Panc1 (cell line): Measurements from ENCODE around the gene LRRC27. TPM values are rescaled to one million over a fixed set of nuclear protein-coding genes. Genes with fewer than 3 reads are reported as not detected.

Experiments
- ATAC-seq: fragments of 200-7000 bp; cut with Tn5 transposase; 2 replicates; pipeline ENCODE4 v1.9.1; 2020; ENCODE audit warnings: mild to moderate bottlenecking, moderate library complexity
- BruUV-seq: library from RNA; stranded (reverse); fragments of 400-500 nt; replicated peaks from 2 replicates; lab custom pipeline; 2021; lab: Mats Ljungman, UMichigan
- CTCF ChIA-PET: fragments of 300-600 bp; sonication (Branson Sonifier 250); formaldehyde crosslinking; loops from one replicate; lab custom pipeline; 2022; ENCODE audit warnings: antibody characterized with exemption; lab: Charles Lee
- POLR2A ChIA-PET: fragments of 300-600 bp; sonication (Branson Sonifier 250); formaldehyde crosslinking; loops from one replicate; lab custom pipeline; 2022; ENCODE audit warnings: antibody characterized with exemption; lab: Charles Lee
- DNase-seq: peaks from one replicate; pipeline ENCODE4 v3.0.0-alpha.2; 2010; ENCODE audit warnings: low read depth, low spot score
- H3K27ac ChIP-seq: 2 replicates; pipeline ENCODE4 v1.5.1; 2011; ENCODE audit warnings: mild to moderate bottlenecking, low read length, inconsistent platforms
- H3K27me3 ChIP-seq: fragments of 200-500 bp; sonication (Bioruptor generic); 2 replicates; pipeline ENCODE4 v1.6.0; 2014; ENCODE audit warnings: low read length, inconsistent platforms; ENCODE audit not compliant: control insufficient read depth, insufficient read depth
- H3K36me3 ChIP-seq: fragments of 200-500 bp; sonication (Bioruptor generic); 2 replicates; pipeline ENCODE4 v1.5.1; 2014; ENCODE audit warnings: inconsistent platforms, mild to moderate bottlenecking, low read length, moderate library complexity; ENCODE audit not compliant: control insufficient read depth, insufficient read depth
- H3K4me1 ChIP-seq: 2 replicates; pipeline ENCODE4 v1.5.1; 2011; ENCODE audit warnings: inconsistent platforms, mild to moderate bottlenecking, low read length, moderate library complexity; ENCODE audit not compliant: control insufficient read depth, insufficient read depth
- H3K4me3 ChIP-seq, 2 experiments: 2 replicates each; pipeline ENCODE4 v1.5.1; 2011 to 2012; ENCODE audit warnings: low read depth in 2 of 2, low read length in 2 of 2, mild to moderate bottlenecking in 2 of 2, inconsistent platforms in 1 of 2, moderate library complexity in 1 of 2
- H3K9me3 ChIP-seq: fragments of 200-500 bp; sonication (Bioruptor generic); 2 replicates; pipeline ENCODE4 v1.5.1; 2014; ENCODE audit warnings: low read depth, mild to moderate bottlenecking, inconsistent platforms, low read length, moderate library complexity; ENCODE audit not compliant: control insufficient read depth, insufficient read depth
- CTCF ChIP-seq: fragments of 450-650 bp; IDR thresholded peaks from 2 replicates; pipeline ENCODE4 v1.5.1; 2017; ENCODE audit warnings: mild to moderate bottlenecking
- POLR2AphosphoS5 ChIP-seq: IDR thresholded peaks from 2 replicates; pipeline ENCODE4 v1.6.1; 2012; ENCODE audit warnings: mild to moderate bottlenecking, low read depth, low read length, moderate library complexity
- SIN3A ChIP-seq: IDR thresholded peaks from 2 replicates; pipeline ENCODE4 v1.6.1; 2012; ENCODE audit warnings: low read depth, mild to moderate bottlenecking, low read length, moderate library complexity, borderline replicate concordance; ENCODE audit not compliant: insufficient read depth
- TCF7L2 ChIP-seq: IDR thresholded peaks from 2 replicates; pipeline ENCODE4 v1.6.1; 2011; ENCODE audit warnings: mild to moderate bottlenecking, low read depth, low read length, inconsistent platforms
- in situ Hi-C: cut with HindIII; loops from 2 replicates; pipeline ENCODE4 v1.10.0; 2016; ENCODE audit warnings: low sequenced_read_pairs, low pct_unique_long_range_greater_than_20kb
- intact Hi-C: fragments of 100-400 bp; cut with micrococcal nuclease; formaldehyde crosslinking; loops from one replicate; pipeline ENCODE4 v1.10.0; 2022; ENCODE audit not compliant: unreplicated experiment
- total RNA-seq: library from RNA; stranded (reverse); gene quantifications from one replicate; pipeline ENCODE4 v1.2.1, GENCODE V29; 2021; ENCODE audit not compliant: unreplicated experiment
- TF ChIP-seq, protein P1 (sequence below), 2 experiments: IDR thresholded peaks; 2 replicates each; pipeline ENCODE4 v1.6.1; 2011 to 2012; ENCODE audit warnings: low read depth in 2 of 2, control low read depth in 1 of 2, low read length in 1 of 2, mild to moderate bottlenecking in 1 of 2, moderate library complexity in 1 of 2; ENCODE audit not compliant: insufficient read depth in 1 of 2

The LRRC27 gene
- total RNA-seq, 1 experiment from 2014 or later, result 15.7 TPM

DNA sequence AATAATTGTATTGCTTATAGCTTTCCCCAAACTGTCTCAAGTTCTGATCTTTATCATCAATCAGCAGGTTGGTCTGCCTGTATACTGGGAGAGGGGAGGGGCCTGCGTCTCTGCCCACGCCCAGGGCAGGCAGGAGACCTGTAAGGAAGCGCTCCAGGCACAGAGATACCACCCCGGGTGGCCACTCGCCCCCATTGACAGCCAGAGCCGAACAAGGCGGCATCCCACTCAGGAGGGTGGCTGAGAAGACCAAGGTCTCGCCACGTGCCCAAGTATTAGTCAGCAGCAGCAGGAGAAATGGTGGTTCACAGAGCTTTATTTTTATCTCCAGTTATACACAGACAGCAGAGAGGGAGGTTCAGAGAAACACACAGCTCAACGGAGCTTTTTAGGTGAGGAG lies 31.4 kb upstream of the LRRC27 start:
- H3K36me3 ChIP-seq, result no peaks in the 10 kb centered on the region
- ChIA-PET CTCF (no interaction called here), POLR2A (no interaction called here)
- TF ChIP-seq TCF7L2 (no peak), POLR2AphosphoS5 (no peak), SIN3A (no peak), CTCF (no peak)
- TF ChIP-seq, protein P1, sequence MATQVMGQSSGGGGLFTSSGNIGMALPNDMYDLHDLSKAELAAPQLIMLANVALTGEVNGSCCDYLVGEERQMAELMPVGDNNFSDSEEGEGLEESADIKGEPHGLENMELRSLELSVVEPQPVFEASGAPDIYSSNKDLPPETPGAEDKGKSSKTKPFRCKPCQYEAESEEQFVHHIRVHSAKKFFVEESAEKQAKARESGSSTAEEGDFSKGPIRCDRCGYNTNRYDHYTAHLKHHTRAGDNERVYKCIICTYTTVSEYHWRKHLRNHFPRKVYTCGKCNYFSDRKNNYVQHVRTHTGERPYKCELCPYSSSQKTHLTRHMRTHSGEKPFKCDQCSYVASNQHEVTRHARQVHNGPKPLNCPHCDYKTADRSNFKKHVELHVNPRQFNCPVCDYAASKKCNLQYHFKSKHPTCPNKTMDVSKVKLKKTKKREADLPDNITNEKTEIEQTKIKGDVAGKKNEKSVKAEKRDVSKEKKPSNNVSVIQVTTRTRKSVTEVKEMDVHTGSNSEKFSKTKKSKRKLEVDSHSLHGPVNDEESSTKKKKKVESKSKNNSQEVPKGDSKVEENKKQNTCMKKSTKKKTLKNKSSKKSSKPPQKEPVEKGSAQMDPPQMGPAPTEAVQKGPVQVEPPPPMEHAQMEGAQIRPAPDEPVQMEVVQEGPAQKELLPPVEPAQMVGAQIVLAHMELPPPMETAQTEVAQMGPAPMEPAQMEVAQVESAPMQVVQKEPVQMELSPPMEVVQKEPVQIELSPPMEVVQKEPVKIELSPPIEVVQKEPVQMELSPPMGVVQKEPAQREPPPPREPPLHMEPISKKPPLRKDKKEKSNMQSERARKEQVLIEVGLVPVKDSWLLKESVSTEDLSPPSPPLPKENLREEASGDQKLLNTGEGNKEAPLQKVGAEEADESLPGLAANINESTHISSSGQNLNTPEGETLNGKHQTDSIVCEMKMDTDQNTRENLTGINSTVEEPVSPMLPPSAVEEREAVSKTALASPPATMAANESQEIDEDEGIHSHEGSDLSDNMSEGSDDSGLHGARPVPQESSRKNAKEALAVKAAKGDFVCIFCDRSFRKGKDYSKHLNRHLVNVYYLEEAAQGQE (IDR thresholded peaks at IDR 0.05; ENCODE audit: insufficient read depth in 1 of 2, low read depth in 2 of 2, low read length in 1 of 2), result no peak
- no peak overlapping the region for H3K4me3 ChIP-seq
- no peak for DNase-seq
- peak overlapping the region; percentile 49; the same call in 1 of the 2 replicates for H3K27ac ChIP-seq
- peaks cover 31% of the 10 kb centered on the region for H3K4me1 ChIP-seq
- no peaks in the 10 kb centered on the region for H3K27me3 ChIP-seq
- ATAC-seq, result no peak
- H3K9me3 ChIP-seq, result no peaks in the 10 kb centered on the region
- intact Hi-C loops, result no loop called here
- no TSS peak for BruUV-seq
- in situ Hi-C loops, result no loop called here

DNA sequence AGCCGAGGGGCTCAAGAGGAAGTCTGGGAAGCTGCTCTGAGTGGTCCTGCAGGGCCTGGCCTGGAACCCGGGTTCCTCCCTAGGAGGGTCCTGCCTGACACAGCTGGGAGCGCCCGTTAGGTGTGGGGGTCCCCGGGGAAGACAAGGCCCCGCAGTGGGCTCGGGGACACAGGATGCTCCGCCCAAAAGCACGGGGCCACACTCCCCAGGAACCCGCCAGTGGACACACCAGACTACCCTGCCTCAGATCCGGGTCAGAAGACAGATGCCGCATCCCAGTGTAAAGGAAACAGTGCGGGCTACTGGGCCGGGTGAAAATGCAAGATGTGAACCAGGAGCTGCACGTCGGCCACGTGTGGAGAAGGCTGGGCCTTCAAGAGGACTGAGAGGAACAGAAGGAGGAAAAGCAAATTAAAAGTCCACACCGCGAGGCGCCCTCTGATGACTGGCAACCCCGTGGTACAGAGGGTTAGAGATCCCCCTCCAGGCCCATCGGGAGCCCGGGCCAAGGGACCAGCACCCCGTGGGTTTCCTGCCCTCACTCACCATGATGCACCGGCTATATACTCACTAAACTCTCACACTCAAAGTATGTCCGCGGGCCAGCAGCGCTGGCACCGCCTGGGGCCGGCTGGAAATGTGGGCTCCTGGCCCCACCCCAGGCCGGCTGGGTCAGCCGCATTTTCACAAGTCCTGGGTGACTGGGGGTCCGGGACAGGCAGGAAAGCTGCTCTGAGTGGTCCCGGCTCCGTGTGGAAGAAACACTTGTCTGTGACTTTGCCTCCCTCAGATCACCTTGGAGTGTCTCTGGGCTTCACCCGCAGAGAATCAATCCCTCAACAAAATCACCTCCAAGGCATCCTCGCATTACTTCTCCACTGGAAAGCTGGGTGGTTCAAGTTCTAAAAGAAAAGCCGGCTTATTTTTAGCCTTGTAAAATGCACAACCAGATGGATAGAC lies 30.3 kb upstream of the LRRC27 start:
- Histone ChIP-seq H3K27ac (no peak overlapping the region), H3K36me3 (no peaks in the 10 kb centered on the region), H3K9me3 (no peaks in the 10 kb centered on the region), H3K27me3 (no peaks in the 10 kb centered on the region), H3K4me1 (peaks cover 34% of the 10 kb centered on the region), H3K4me3 (no peak overlapping the region)
- TF ChIP-seq POLR2AphosphoS5, result no peak
- TF ChIP-seq, protein P1 (IDR thresholded peaks at IDR 0.05; ENCODE audit: insufficient read depth in 1 of 2, low read depth in 2 of 2, low read length in 1 of 2), result no peak
- TF ChIP-seq CTCF, result no peak
- TF ChIP-seq TCF7L2, result no peak
- TF ChIP-seq SIN3A, result no peak
- no peak for ATAC-seq
- in situ Hi-C loops, result no loop called here
- no TSS peak for BruUV-seq
- intact Hi-C loops, result no loop called here
- no peak for DNase-seq
- CTCF ChIA-PET, result no interaction called here
- POLR2A ChIA-PET, result no interaction called here
